HCEC 1CT (cell line): ENCODE results near the gene KLHL40.

Experiments used
- DNase-seq: peaks from one replicate; pipeline ENCODE4 v3.0.0-alpha.2; 2017

Gene KLHL40

DNA sequence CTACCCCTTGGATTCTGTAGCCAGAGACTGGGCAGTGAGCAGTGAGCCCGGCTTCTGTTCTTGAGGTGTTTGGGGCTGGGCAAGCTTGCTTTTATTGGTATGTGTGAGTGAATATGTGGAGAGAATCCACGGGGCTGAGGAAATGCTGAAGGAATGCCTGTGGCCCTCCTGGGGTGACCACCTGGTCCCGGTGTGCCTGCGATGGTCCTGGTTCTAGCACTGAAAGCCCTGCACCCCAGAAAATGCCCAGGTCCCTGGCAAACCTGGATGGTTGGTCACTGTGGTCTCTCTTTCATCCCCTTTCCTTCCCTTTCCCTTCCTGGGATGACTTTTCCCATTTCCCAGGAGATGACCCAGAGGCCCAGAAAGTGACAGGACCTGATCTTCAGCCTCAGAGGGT is 27.7 kb upstream of the KLHL40 start:
- DNase-seq: no peak

DNA sequence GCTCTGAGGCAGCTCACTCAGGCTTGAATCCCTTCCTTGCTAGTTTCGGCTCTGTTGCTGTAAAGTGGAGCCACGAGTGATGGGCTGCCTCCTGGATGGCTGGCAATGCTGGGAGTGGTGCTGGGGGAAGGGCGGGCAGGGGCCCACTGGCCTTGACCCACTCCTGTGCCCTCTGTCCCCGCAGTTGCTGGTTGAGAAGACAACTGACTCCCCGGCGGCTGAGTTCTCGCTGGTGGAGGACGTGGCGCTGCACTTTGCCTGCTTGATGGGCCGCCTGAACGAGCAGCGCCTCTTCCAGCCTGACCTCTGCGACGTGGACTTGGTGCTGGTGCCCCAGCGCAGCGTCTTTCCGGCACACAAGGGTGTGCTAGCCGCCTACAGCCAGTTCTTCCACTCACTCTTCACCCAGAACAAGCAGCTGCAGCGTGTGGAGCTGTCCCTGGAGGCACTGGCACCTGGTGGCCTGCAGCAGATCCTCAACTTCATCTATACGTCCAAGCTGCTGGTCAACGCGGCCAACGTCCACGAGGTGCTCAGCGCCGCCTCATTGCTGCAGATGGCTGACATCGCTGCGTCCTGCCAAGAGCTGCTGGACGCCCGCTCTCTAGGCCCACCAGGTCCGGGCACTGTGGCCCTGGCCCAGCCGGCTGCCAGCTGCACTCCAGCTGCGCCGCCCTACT is 27.1 kb upstream of the KLHL40 start:
- no peak for DNase-seq

DNA sequence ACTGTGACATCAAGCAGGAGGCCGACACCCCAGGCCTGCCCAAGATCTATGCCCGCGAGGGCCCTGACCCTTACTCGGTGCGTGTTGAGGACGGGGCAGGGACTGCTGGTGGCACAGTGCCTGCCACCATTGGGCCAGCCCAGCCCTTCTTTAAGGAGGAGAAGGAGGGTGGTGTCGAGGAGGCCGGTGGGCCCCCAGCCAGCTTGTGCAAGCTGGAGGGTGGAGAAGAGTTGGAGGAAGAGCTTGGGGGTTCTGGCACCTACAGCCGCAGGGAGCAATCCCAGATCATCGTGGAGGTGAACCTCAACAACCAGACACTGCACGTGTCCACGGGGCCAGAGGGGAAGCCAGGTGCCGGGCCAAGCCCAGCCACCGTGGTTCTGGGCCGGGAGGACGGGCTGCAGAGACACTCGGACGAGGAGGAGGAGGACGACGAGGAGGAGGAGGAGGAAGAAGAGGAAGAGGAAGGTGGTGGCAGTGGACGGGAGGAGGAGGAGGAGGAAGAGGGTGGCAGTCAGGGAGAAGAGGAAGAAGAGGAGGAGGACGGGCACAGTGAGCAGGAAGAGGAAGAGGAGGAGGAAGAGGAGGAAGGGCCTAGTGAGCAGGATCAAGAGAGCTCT is 26.5 kb upstream of the KLHL40 start:
- DNase-seq: no peak

DNA sequence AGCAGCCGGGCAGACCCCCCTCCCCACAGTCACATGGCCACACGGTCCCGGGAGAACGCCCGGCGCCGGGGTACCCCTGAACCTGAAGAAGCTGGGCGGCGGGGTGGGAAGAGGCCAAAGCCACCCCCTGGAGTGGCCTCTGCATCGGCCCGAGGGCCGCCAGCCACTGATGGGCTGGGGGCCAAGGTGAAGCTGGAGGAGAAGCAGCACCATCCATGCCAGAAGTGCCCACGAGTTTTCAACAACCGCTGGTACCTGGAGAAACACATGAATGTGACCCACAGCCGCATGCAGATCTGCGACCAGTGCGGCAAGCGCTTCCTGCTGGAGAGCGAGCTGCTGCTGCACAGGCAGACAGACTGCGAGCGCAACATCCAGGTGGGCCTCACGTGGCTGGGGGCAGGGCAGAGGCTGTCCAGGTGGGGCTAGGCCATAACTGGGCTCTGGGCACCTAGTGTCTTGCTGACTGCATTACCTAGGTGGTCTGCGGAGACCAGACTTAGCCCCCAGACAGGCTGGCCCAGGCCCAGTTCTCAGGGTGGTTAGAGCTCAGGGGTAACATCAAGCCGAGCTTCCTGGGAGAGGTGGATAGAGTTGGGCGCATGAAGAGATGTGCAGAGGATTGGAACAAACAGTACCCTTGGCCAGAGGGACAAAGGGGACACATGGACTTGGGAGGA is 25.7 kb upstream of the KLHL40 start:
- DNase-seq: no peak

DNA sequence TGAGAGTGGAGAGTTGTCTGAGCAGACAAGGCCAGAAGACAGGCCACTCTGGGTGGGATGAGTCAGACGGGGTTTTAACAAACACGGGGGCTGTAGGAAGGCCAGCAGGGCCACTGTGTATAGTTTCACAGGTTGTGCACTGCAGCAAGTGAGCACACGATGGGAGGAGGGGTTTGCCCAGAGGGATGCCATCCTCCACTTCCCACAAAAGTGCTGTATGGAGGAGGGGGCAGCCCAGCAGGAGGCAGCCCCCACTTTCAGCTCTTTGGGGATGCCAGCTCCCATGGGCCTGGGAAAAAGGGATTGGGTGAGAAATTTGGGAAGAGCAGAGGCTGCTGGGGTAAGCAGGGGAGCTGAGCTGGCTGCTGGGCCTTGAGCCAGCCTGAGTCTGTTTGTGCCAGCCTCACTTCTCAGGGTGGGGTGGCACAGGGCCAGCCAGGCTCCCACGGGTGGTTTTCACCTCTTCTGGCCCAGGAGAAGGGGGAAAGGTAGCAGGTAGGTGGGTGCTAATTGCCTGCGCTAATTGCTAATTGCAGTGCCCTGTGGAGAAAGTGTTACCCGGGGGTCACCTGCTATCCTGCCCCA is 25.1 kb upstream of the KLHL40 start:
- no peak for DNase-seq

DNA sequence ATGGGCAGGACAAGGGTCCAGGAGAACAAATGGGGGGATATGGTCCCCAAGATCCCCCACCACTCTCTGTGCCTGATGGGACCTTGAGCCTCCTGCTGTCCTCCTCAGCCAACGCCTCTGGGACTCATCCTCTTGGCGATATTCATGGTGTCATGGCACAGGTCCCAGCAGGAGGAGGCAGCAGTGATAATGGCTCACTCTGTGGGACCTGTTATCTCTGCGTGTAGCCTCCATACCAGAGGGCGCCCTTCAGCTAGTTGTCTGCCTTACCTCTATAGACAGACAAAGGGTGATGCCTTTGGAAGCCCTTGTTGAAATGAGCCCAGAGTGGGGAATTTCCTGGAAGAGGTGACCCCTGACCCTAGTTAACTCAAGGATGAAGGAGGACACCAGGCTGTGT is 24.4 kb upstream of the KLHL40 start:
- DNase-seq: no peak

DNA sequence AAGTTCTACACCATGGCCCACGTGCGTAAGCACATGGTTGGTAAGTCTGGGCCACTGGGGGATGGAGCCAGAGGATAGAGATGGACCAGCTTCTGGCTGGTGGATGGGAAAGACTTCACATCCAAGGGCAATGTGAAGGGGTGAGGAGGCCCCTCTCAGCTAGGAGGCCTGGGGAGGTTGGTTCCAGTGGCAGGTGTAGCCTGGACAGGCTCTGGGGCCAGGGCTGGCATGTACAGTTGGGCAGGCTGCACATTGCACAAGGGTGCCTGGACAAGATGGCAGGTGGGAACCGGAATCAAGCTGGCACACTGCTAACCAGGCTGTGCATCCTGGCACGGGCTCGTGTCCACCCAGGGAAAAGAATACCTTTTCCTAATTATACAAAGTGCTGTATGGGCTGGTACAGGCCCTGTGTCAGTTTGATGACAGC is 23.7 kb upstream of the KLHL40 start:
- DNase-seq: no peak

DNA sequence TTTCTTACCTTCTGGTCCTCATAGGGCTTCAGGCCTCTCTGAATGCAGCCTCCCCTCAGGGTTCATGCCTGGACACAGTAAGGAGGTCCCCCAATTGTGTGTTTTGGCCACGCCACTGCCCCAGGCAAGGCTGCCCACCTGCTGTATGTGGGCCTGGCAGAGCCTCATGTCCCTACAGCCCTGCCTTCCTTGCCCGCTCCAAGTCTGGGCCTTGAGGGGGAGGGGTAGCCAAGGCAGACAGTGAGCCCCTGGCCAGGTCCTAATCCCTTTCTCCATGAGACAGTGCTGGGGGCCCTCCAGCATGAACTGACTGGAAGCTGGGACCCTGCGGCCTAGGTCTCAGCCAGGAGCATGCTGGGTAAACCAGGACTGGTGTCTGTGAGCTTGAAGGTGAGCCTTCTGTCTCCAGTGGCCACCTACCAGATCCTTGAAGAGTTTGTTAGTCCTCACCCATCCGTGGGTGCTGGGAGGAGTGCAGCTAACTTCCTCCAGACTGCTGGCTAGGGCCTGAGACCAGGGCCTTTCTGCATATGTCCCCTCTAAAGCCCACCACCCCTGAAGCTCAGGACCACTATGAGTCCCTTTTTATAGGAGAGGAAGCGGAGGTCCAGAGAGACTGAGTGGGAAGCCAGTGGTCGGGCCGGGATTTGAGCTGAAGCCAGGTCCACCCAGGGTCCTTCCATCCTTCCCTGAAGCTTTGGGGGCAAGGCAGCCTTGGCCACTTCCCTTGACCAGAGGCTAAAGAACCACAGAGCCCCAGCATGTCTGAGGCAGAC is 23.1 kb upstream of the KLHL40 start:
- DNase-seq: no peak

DNA sequence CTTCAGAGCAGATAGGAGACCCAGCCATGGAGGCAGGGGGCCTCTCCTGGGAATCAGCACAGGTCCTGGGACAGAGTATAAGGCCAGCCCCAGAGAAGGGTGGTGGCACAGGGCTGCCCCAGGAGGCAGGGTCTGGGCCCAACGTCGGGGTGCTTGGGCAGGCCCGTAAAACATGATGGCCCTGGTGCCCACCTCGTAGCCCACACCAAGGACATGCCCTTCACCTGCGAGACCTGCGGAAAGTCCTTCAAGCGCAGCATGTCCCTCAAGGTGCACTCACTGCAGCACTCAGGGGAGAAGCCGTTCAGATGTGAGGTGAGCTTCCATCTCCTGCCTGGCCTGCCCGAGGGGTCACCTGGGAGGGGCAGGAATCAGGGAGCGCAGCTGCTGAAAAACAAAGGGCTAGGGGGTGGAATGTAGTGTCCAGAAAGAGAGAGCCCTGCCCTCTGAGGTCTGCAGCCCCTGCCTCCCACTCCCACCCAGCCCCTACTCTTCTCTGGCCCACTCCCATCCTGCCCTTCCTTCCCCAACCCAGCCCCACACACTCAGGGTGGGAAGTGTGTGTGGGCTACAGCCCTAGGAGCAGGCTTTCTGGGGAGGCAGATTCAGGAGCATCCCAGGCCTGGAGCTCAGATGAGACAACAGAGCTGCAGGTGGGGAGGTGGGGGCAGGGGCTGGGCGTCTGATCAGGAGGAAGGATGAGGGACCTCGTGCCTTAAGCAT is 22.4 kb upstream of the KLHL40 start:
- no peak for DNase-seq

DNA sequence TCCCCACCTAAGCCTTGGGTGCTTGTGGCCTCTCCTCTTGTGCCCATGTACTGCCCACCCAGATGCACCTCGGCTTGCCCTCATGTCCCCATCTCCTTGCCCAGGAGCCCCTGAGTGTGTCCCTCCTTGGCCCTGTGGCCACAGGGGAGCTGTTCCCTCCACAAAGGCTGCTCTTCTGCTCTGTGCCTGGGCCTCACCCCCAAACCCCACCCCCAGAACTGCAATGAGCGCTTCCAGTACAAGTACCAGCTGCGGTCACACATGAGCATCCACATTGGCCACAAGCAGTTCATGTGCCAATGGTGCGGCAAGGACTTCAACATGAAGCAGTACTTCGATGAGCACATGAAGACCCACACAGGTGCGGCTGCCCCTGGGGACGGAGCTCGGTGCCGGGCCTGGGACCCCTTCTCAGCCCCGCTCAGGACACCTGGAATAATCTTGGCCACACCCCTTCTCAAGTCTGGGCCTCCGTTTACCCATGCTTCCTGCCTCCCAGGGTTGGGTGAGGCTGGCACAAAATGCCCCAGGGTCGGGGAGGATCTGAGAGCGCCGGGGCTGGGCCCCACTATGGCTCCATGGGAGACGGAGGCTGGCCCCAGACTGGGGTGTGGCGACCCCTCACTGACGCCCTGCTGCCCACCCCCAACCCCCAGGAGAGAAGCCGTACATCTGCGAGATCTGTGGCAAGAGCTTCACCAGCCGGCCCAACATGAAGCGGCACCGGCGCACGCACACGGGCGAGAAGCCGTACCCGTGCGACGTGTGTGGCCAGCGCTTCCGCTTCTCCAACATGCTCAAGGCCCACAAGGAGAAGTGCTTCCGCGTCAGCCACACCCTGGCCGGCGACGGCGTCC is 21.5 kb upstream of the KLHL40 start:
- no peak for DNase-seq

DNA sequence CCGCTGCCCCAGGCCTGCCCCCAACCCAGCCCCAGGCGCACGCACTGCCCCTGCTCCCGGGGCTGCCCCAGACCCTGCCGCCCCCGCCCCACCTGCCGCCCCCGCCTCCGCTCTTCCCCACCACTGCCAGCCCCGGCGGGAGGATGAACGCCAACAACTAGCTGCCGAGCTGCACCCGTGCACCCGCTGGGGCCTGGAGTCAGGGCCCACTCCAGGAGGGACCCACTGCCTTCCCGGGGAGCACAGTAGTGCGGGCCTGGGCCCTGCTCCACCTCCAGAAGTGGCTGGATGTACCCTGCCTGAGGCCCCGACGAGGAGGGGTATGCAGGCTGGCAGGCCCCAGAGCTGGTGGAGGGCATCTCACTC is 20.9 kb upstream of the KLHL40 start:
- DNase-seq: no peak

DNA sequence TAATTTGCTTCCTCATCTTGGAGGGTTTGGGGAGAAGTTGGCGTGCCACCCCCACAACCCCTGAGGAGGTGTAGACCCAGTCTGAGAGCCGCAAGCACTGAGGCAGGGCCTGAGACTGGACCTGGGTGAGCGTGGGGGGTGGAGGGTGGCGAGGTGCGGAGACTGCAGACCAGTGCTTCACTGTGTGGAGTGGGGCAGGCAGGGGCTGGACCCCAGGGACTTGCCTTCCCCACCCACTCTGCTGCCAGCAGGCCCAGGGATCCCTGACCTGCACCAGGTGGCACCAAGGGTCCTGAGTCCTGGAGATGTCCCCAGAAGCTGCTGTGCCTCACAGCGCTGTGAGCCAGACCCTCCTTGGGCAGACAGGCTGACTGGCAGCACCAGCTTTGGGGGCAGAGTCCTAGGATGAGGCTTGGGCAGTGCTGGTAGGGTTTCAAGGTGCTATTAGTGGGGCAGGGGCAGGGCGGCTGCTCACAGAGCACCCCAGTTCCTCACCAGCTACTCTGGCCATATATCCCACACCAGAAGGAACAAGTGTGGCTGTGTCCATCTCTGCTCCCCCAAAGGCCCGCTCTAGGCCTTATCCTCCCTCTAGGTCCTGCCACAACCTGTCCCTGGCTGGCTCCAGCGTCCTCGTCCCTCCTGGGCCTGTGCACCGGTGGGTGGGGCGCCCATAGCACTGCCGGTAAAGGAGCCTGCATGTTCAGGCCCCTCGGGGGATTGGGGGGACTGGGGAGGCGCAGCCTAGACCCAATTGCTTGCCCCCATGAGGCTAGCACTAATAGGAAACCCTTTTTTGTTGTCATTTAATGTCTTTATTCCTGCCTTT is 20.1 kb upstream of the KLHL40 start:
- DNase-seq: no peak

DNA sequence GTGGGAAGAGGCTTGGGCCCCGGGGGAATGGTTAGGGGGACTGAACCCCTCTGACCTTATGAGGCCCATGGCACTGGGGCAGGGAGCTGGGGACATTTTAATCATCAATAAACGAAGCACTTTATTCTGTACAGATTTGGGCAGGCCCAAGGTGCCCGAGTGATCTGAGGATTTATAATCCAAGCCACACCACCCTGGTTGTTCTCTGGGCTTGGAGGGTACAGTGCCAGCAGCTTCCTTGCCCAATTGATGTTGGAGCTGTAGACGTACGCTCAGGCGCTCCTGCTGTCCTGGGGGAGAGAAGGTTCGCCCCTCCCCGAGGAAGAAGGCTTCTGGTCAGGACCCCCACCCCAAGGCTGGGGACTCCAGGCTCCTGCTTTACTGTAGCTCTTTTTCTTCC is 19.3 kb upstream of the KLHL40 start:
- no peak for DNase-seq

DNA sequence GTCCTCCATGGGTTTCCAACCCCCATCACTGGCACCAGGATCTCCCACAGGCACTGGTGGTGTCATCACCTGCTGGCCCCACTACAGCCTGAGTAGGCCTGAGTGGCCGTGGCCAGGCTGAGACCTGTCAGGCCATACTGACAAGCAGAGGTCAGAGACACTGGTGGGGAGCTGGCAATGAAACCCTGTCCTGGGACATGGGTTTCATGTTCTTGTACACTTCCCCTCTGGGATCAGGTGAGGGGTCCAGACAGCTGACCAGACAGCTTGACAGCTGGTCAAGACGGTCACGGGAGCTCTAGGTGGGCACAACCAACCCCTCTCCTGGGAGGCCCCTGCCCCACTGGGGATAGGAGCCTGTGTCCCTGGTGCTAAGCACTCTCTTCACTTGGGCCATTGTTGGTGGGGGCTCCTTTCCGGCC is 18.7 kb upstream of the KLHL40 start:
- DNase-seq: no peak

DNA sequence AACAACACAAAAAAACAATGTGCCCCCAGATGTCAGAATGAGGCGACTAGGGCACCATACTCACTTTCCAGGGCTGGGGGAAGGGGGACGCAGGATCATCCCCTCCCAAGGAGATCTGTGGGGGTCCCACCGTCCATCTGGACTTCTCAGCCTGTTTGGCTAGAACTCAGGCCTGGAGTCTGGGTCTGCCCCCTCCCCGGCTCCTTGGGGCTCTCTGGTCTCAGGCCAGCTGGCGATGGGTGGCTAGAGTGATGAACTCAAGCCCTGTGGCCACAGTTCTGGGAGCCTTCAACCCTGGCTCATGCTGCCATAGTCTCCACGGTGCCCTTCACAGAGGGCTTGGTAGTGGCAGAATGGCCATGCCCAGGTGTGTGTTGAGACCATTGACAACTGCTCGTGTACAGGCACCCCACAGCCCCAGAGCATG is 18.2 kb upstream of the KLHL40 start:
- DNase-seq: no peak

DNA sequence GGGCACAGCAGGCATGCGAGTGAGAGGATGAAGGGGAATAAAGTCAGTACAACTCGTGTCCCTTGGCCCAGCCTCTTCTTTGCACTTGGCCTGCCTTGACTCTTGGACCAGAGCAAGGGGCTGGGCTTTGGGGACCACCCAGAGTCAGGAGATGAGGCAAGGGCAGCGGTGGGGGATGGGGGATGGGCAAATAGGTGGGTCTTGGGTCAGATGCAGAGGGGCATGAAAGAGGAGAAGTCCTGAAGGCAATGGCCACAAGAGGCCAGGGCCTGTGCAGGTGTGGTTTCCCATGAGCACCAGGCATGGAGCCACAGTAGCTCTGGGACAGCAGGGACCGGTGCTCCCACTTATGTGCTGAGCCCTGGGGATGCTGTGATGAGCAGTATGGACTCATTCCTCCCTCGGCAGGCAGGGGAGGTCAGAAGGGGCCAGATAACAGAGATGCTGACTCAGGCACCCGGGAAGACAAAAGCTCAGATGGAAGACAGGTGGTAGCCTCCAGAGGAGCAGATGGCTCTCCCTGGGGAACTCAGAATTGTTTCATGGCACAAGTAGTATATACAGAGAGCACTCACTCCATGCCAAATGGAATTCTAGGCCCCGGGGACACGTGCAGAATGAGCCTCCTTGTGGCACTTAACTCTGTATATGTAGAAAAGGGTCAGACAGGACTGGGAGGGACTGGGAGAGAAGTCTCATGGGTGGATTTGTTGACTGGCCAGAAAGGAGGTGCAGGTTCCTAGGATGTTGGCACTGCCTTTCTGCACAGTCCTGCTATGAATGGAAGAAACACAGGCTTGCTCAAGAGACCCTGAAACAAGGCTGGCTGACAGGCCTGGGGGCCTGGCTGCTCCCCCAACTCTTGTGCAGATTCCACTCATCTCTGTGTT is 17.6 kb upstream of the KLHL40 start:
- no peak for DNase-seq

DNA sequence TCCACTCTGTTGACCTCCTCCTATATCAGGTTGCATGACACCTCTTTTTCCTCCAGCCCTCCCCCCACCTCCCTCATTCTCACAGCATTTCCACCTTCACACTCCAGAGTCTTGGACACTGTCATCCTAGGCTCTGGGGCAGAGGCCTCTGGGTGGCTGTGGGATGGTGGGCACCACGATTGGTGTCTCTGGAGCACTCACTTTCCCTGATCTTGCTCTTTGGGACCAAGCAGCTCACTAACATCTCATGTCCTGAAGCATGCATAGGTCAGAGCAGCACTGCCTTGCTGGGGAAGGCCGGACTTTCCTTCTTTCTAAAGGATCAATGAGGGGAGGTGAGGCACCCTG is 16.9 kb upstream of the KLHL40 start:
- DNase-seq: no peak

DNA sequence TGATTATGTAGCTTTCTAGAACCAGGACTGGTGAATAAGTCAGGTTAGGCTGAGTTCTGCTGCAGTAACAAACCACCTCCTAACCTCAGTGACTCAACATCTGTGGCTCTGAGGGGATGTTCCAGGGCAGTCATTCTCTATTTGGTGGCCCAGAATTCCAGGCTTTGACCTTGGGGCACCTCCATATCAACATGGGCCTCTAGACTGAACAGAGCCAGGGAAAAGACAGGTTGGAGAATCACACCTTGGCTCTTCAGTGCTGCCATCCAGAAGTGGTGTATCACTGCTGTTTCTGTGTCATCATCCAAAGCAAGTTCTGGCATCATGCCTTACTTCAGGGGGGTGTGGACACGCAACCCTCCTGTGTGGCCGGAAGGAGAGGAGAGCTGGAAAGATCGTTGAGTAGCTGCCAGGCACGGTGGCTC is 16.5 kb upstream of the KLHL40 start:
- peak; percentile 30 for DNase-seq

DNA sequence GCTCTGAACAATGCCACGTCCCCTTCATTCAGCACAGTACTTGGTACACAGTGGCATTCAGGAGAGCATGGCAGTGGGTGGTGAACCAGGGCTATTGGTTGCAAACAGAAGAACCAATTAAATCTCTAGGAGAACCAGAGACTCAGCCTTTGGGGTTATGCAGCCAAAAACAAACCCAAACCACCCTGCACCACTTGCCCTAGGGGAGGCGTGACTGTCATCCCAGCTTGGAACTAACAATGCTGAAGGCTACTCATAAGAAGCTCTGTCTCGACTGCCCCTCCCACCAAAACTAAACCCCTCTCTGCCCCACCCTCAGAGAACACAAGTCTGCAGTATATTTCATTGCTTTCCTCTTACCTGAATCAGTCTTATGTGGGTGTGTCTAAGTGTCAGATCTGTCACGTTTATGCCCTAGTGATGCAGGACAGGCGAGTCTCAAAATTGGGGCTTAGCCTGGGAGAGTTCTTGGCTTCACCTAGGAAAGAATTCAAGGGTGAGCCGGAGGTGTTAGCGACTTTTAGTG is 15.2 kb upstream of the KLHL40 start:
- no peak for DNase-seq
